Hepatocyte (in vitro differentiated cells): Measurements from ENCODE around the gene TST. TPM values are rescaled to one million over a fixed set of nuclear protein-coding genes. Genes with fewer than 3 reads are reported as not detected.
"Not testable (repeated sequence)": the region's sequence is repeated elsewhere in the genome, so short reads cannot be mapped to it uniquely, and the experiment has no call there.

Source experiments
- DNase-seq: peaks from one replicate; pipeline ENCODE4 v3.0.0-alpha.2; 2016; ENCODE audit warnings: low spot score
- H2AFZ ChIP-seq: fragments of 200-600 bp; sonication (generic); 2 replicates; pipeline ENCODE4 v1.6.0; 2016; ENCODE audit warnings: antibody characterized with exemption, mild to moderate bottlenecking
- H3K27ac ChIP-seq: fragments of 200-600 bp; sonication (generic); 2 replicates; pipeline ENCODE4 v1.5.1; 2016; ENCODE audit warnings: mild to moderate bottlenecking
- H3K27me3 ChIP-seq: fragments of 200-600 bp; sonication (generic); 2 replicates; pipeline ENCODE4 v1.6.1; 2016
- H3K36me3 ChIP-seq: fragments of 200-600 bp; sonication (generic); replicated peaks from 2 replicates; pipeline ENCODE4 v1.5.1; 2016; ENCODE audit warnings: low read depth; ENCODE audit not compliant: insufficient read depth
- H3K4me1 ChIP-seq: fragments of 200-600 bp; sonication (generic); 2 replicates; pipeline ENCODE4 v1.5.1; 2016; ENCODE audit warnings: mild to moderate bottlenecking, moderate library complexity; ENCODE audit not compliant: insufficient read depth
- H3K4me2 ChIP-seq: fragments of 200-600 bp; sonication (generic); 2 replicates; pipeline ENCODE4 v1.6.0; 2016
- H3K4me3 ChIP-seq: fragments of 200-600 bp; sonication (generic); 2 replicates; pipeline ENCODE4 v1.5.1; 2016; ENCODE audit warnings: mild to moderate bottlenecking
- H3K79me2 ChIP-seq: fragments of 200-600 bp; sonication (generic); 2 replicates; pipeline ENCODE4 v1.6.0; 2017; ENCODE audit warnings: mild to moderate bottlenecking
- H3K9me2 ChIP-seq: fragments of 200-600 bp; sonication (generic); replicated peaks from 2 replicates; pipeline ENCODE4 v1.6.0; 2017; ENCODE audit warnings: mild to moderate bottlenecking; ENCODE audit not compliant: insufficient read depth
- H3K9me3 ChIP-seq: fragments of 200-600 bp; sonication (generic); 2 replicates; pipeline ENCODE4 v1.5.1; 2016; ENCODE audit warnings: low read depth, mild to moderate bottlenecking
- H4K20me1 ChIP-seq: fragments of 200-600 bp; sonication (generic); 2 replicates; pipeline ENCODE4 v1.6.0; 2016; ENCODE audit warnings: mild to moderate bottlenecking; ENCODE audit not compliant: insufficient read depth, poor library complexity, severe bottlenecking
- EZH2 ChIP-seq: fragments of 200-600 bp; sonication (generic); IDR thresholded peaks from 2 replicates; pipeline ENCODE4 v1.6.1; 2016; ENCODE audit warnings: antibody characterized with exemption, mild to moderate bottlenecking, borderline replicate concordance
- EZH2phosphoT487 ChIP-seq: fragments of 200-600 bp; sonication (generic); IDR thresholded peaks from one replicate; pipeline ENCODE4 v1.6.1; 2018; ENCODE audit warnings: antibody characterized with exemption, mild to moderate bottlenecking, low read depth, moderate library complexity; ENCODE audit not compliant: unreplicated experiment, severe bottlenecking
- whole genome bisulfite sequencing: methylation state at CpG from one replicate; pipeline ENCODE4 v1.1.6; 2016; ENCODE audit warnings: low lambda C conversion rate; ENCODE audit errors: missing lambda C conversion rate; 5-methylcytosine and 5-hydroxymethylcytosine counted together
- polyA plus RNA-seq: library from polyadenylated mRNA; unstranded; fragments of >200 nt; fragmentation: Nextera tagmentation; extraction: Ambion mirVana; gene quantifications from 2 replicates; pipeline ENCODE4 v1.2.1, GENCODE V29; 2016
- total RNA-seq: library from RNA; depleted of rRNA; stranded (reverse); fragments of >200 nt; gene quantifications from 2 replicates; pipeline ENCODE4 v1.2.3, GENCODE V29; 2014
- TF ChIP-seq, protein P1 (sequence below): fragments of 200-600 bp; sonication (generic); IDR thresholded peaks from 2 replicates; pipeline ENCODE4 v1.5.1; 2016; ENCODE audit warnings: antibody characterized with exemption, mild to moderate bottlenecking; ENCODE audit not compliant: poor library complexity

The TST gene
- total and polyA plus RNA-seq, 2 experiments from 2014 or later = 50.2 to 111 TPM

DNA sequence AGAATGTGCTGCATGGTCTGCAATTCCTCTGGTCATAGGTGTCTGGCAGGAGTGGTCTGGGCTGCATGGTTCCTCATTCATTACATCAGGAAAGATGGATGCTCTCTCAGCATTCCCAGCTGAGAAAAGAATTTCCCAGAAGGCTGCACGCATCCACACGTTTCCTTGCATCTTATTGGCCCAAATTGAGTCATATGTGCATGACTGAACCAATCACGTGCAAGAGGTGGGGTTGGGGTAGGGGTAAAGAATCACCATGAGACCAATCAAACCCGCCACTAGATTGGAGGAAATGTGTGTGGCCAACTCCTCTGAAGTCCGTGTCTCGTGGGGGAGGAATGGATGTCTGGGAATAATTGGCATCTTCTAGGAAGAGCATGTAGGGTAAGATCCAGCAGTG lies 28.8 kb downstream of the TST start:
- Histone ChIP-seq H3K36me3 (no peaks in the 10 kb centered on the region), H3K4me3 (no peak overlapping the region), H3K9me2 (no peaks in the 10 kb centered on the region), H3K27ac (no peak overlapping the region), H2AFZ (no peak overlapping the region), H4K20me1 (no peaks in the 10 kb centered on the region), H3K4me2 (no peak overlapping the region), H3K4me1 (no peaks in the 10 kb centered on the region), H3K79me2 (no peaks in the 10 kb centered on the region), H3K27me3 (no peaks in the 10 kb centered on the region), H3K9me3 (no peaks in the 10 kb centered on the region)
- TF ChIP-seq EZH2 (no peak), EZH2phosphoT487 (no peak)
- TF ChIP-seq, protein P1, sequence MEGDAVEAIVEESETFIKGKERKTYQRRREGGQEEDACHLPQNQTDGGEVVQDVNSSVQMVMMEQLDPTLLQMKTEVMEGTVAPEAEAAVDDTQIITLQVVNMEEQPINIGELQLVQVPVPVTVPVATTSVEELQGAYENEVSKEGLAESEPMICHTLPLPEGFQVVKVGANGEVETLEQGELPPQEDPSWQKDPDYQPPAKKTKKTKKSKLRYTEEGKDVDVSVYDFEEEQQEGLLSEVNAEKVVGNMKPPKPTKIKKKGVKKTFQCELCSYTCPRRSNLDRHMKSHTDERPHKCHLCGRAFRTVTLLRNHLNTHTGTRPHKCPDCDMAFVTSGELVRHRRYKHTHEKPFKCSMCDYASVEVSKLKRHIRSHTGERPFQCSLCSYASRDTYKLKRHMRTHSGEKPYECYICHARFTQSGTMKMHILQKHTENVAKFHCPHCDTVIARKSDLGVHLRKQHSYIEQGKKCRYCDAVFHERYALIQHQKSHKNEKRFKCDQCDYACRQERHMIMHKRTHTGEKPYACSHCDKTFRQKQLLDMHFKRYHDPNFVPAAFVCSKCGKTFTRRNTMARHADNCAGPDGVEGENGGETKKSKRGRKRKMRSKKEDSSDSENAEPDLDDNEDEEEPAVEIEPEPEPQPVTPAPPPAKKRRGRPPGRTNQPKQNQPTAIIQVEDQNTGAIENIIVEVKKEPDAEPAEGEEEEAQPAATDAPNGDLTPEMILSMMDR = no peak
- no peak for DNase-seq
- 87% methylated on average over 6 of the region's 6 CpGs for WGBS

DNA sequence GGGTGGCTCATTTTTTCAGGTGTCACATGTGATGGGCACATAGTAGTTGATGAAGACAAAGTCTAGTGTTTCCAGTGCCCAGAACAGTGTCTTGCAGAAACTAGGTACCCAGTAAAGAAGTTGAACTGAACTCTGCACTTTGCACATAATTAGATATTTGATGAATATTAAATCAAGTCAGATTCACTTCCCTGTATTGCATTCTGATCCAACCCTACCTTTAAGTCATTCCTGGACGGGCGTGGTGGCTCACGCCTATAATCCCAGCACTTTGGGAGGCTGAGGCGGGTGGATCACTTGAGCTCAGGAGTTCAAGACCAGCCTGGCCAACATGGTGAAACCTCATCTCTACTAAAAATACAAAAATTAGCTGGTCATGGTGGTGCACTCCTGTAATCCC lies 30.2 kb downstream of the TST start:
- 93% methylated on average over 4 of the region's 4 CpGs for WGBS
- H3K4me3 ChIP-seq, H4K20me1 ChIP-seq, H3K4me1 ChIP-seq, H3K9me3 ChIP-seq, H3K27ac ChIP-seq, H3K79me2 ChIP-seq, H2AFZ ChIP-seq, H3K9me2 ChIP-seq, H3K27me3 ChIP-seq, H3K36me3 ChIP-seq, H3K4me2 ChIP-seq, DNase-seq: not testable (repeated sequence)

DNA sequence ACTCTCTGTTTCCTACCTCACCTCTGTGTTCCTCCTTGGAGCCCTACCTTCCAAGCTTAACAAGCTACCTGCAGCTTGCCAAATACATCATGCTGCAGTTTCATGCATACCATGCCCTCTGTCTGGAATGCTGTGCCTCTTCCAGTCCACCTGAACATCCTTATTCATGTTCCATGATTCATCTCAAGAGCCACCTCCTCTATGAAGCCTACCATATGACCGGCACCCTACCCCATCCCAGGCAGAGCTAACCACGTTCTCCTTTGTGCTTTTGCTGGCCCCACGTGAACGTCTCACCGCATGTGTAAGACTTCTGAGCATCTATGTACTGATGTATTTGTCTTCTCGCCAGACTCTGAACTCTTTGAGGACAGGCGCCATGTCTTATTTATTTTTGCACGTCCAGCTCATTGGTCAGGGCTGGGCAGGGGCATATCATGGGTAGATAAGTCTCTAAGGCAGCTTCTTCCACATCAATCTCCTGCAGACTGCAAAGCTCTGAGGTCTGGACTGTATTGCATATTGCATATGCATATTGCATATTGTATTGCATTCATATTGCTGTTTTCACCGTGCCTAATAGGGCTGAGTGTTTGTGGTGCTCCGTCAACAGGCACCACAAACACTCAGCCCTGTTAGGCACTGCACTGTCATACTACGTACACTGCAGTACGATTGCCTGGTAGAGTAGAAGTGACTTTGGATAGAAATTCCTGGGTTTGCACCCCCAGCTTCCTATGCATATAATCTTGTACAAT lies 31.0 kb downstream of the TST start:
- no peaks in the 10 kb centered on the region for H3K27me3 ChIP-seq
- TF ChIP-seq, protein P1 = no peak
- TF ChIP-seq EZH2phosphoT487 (no peak), EZH2 (no peak)
- 86% methylated on average over 12 of the region's 12 CpGs for WGBS

DNA sequence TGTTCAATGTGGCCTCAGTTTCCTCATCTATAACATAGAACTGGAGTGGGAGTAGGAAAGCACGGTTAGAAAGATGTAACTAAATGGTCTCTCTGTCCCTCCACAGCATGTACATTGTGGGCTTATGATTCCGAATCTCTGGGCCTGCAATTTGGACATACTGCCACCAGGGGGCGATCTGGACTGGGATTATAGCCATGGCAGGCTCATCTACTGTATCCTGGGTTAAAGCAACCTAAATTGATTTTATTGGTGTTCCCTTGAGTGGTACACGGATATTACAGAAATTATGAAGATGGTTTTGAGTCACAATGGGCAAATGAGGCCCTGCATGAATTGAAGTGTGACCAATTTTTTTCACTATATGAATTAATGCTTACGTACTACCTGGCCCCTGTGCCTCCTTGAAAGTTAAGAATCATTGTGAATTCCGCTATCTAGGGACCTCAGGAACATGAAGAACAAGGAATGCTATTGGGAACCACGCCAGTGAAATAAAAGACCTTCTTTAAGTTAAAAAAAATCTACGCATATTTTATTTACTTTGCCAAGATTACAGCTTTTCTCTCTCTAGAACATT lies 32.9 kb downstream of the TST start:
- Histone ChIP-seq H4K20me1 (no peaks in the 10 kb centered on the region), H3K79me2 (no peaks in the 10 kb centered on the region), H3K36me3 (no peaks in the 10 kb centered on the region), H3K27me3 (no peaks in the 10 kb centered on the region), H3K9me2 (no peaks in the 10 kb centered on the region), H3K4me1 (no peaks in the 10 kb centered on the region), H3K4me3 (no peak overlapping the region), H2AFZ (no peak overlapping the region), H3K4me2 (no peak overlapping the region), H3K27ac (no peak overlapping the region), H3K9me3 (no peaks in the 10 kb centered on the region)
- DNase-seq = no peak
- no peak for TF ChIP-seq EZH2
- TF ChIP-seq, protein P1 = peak; percentile 50
- WGBS = 59% methylated on average over 8 of the region's 8 CpGs

More for the DNA sequence above, 31.0 kb downstream of the TST start:
- H3K9me2 ChIP-seq = no peaks in the 10 kb centered on the region
- no peak for DNase-seq
- no peaks in the 10 kb centered on the region for H4K20me1 ChIP-seq
- no peaks in the 10 kb centered on the region for H3K36me3 ChIP-seq
- no peaks in the 10 kb centered on the region for H3K79me2 ChIP-seq
- no peak overlapping the region for H3K4me3 ChIP-seq
- no peaks in the 10 kb centered on the region for H3K4me1 ChIP-seq
- no peak overlapping the region for H3K4me2 ChIP-seq
- H2AFZ ChIP-seq = no peak overlapping the region
- no peak overlapping the region for H3K27ac ChIP-seq
- H3K9me3 ChIP-seq = no peaks in the 10 kb centered on the region
